H1 (cell line): ENCODE data around the gene TPD52L2. TPM values are rescaled to one million over a fixed set of nuclear protein-coding genes. Genes with fewer than 3 reads are reported as not detected.

Experiments
- NANOG ChIP-seq: IDR thresholded peaks from 2 replicates; pipeline ENCODE4 v1.6.1; 2011; ENCODE audit warnings: low read length, low read depth, mild to moderate bottlenecking, inconsistent platforms; ENCODE audit not compliant: insufficient read depth, poor library complexity, severe bottlenecking
- SP2 ChIP-seq: IDR thresholded peaks from 2 replicates; pipeline ENCODE4 v1.6.1; 2012; ENCODE audit warnings: mild to moderate bottlenecking, low read length, inconsistent platforms
- polyA plus RNA-seq, 7 experiments: library from polyadenylated mRNA; depleted of rRNA in 3 of 7; stranded (reverse) in 5 of 7; unstranded in 2 of 7; fragments of >200 nt in 5 of 7; fragments of 200-250 nt in 2 of 7; gene quantifications; 1 replicate in 5 of 7; 2 replicates in 1 of 7; 4 replicates in 1 of 7; pipeline versions ENCODE4 v1.2.1 to v1.2.3, GENCODE V29; 2011 to 2013; ENCODE audit warnings: missing spikeins in 2 of 7, mixed read lengths in 2 of 7
- total RNA-seq: library from RNA; stranded (reverse); fragmentation: NEBNext Ultra II Directional; extraction: Animal tissue kit (Norgen Biotek cat#: 25700); gene quantifications from 2 replicates; pipeline ENCODE4 v1.2.1, GENCODE V29; 2021

TPD52L2 gene
- total and polyA plus RNA-seq, 2 of the 8 experiments (the other 6 are each of a cell fraction or from before 2014, with no cell fraction given) = 77.1 to 80.2 TPM

DNA sequence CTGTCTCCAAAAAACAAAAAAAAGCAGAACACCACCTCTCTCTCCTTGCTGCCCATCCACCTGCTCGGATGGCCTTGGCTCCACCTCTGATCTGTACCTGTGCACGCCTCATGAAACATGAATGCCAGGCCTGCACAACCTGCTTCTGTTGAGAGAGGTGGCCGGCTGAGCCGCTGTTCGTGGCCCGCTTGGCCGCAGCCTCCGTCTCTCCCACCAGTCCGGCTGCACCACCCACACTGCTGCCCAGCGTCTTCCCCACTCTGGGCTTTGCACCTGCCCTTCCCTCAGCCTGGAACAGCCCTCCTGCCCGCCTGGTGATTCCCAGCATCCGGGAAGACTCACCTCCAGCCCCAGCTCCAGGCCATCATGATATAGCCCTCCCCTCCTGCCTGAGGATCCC lies 21.8 kb upstream of the TPD52L2 start (continued):
- no peak for TF ChIP-seq SP2
- no peak for TF ChIP-seq NANOG
